HG03060 (cell line): ENCODE measurements around the gene DIP2C.
"Not testable (repeated sequence)": the region's sequence is repeated elsewhere in the genome, so short reads cannot be mapped to it uniquely, and the experiment has no call there.

Source experiments
- ATAC-seq: cut with Tn5 transposase; IDR thresholded peaks from one replicate; pipeline ENCODE4 v1.9.1; 2021; ENCODE audit warnings: low read depth, moderate number of reproducible peaks; ENCODE audit not compliant: unreplicated experiment

DIP2C gene

GRCh38 chr10:409408-410040 is 279.9 kb downstream of the DIP2C start:
- no peak for ATAC-seq

- ATAC-seq = no peak
These were observed 281.2 kb downstream of the DIP2C start for GRCh38 chr10:408236-408635.

- ATAC-seq = no peak
These were observed 282.5 kb downstream of the DIP2C start for GRCh38 chr10:406976-407375.

DNA sequence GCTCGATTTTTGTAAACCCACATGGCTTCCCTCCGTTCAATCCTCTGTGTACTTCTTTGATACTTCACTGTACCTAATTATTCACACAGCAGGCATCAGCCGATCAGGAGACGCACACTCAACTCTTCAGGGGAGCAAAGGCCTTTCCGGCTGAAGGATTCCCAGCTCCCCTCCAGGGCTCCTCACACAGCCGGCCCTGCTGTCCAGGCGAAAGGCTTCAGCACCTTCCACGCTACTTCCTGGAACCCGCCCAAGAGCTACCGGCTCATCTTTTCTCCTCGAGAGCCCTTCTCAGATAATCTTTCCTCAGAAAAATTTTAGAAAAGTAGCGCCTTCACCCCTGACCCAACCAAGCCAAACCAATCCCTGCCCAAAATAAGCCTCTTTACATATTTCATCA is 283.8 kb downstream of the DIP2C start:
- ATAC-seq = no peak

DNA sequence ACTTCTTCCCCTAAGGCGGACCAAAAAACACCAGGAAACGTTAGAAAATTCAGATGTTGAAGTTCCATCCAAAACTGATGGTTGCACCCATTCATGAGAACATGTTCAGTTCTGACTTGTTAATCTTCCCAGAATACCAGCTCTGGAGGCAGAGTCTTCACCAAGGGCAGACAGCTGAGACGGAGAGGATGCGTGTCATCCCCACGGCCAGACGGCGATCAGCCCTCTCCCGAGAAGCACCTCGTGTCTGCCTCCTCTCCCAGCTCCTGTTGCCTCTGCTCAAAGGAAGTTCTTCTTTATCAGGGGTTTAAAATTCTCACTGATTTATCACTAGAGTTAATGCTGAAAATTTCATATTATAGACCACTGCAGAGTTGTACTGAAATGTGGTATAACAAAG is 284.5 kb downstream of the DIP2C start:
- no peak for ATAC-seq

- no peak for ATAC-seq
These were observed 285.1 kb downstream of the DIP2C start for GRCh38 chr10:404346-404745.

GRCh38 chr10:398954-399353 is 290.5 kb downstream of the DIP2C start:
- no peak for ATAC-seq

DNA sequence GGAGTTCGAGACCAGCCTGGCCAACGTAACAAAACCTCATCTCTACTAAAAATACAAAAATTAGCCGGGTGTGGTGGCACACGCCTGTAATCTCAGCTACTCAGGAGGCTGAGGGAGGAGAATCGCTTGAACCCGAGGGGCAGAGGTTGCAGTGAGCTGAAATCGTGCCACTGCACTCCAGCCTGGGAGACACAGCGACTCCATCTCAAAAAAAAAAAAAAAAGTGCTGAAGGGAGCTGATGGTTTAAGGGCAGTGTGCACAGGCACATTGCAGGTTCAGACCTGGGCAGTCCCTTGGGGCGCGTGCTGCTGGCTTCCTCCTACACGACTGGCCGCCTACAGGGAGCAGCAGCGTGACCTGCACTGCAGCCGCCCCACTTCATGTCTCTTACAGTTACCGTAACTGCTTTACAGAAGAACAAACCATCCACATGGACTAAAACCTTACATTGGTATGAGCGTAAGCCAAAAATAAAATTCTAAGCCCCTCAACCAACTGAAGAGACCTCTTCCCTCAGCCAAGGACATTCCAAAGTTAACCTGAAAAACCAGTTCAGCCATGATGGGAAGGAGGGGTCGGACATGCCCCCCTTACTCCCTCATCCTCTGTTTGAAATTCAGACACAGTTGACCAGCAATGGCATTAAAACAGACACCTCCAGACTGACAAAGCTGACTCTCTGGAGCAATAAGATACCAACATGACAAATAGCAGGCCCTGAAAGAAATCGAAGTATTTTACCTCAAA is 292.0 kb downstream of the DIP2C start:
- ATAC-seq = no peak

DNA sequence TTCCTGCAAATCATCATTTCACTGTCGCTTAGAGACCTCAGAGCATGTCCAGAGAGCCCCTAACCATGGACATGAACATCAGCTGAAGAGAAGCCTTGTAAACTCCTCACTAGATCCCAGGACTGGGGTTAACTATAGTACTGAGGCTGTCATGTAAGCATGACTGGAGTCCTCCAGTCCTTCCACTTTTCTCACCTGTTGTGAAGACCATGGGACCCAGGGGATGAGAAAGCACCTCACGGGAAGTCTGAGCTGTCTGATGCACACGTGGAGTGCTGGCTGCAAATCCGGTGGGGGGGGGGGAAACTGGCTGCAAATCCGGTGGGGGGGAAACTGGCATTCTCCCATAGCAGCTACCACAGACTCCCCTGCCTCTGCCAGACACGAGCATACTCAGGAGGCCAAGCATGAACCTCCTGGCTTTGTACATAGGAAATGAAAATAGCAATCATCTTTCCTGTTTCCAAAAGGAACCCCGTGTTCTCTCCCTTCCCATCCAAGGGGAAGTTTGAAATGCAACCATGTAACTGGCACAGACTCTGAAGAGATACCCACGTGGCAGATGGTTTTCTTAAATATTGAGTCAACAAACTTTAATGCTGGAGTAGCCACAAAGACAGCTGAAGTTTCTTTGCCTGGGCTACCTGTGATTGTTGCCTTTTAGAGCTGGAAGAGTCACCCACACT is 292.8 kb downstream of the DIP2C start:
- ATAC-seq = no peak

DNA sequence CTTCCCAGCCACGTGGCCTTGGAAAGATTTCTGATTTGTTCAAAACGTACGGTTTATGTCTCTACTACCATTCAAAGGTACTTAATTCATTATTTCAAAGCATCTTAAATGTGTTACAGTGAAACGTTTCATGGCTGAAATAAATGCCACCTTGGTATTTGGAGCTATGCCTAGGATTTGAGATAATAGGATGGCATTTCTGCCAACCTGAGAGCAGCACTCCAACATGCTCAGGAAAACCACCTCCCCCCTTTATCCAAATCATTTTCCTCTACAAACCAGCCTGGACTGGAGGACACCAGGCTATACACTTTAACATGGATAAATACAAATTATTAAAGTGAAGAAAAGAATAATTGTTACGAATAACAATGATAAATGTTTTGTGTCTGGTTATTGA is 293.4 kb downstream of the DIP2C start:
- no peak for ATAC-seq

DNA sequence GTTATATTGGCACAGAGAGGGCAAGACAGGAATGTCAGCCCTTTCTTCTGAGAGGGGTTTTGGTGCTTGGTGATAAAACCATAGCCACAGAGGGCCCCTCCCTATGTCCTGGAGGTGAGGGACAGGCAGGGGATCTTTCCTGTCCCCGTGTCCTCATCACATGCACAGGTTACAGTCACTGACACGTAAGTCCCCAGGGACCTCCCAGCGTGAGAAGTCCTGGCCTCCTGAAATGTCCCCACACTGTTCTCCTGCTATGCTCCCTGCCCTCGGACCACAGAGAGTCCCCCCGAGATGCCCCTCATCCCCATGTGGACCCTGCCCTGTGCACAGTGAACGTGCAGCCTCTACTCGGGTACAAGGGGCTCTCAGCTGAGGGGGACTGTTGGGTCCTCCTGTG is 293.8 kb downstream of the DIP2C start:
- ATAC-seq = no peak

DNA sequence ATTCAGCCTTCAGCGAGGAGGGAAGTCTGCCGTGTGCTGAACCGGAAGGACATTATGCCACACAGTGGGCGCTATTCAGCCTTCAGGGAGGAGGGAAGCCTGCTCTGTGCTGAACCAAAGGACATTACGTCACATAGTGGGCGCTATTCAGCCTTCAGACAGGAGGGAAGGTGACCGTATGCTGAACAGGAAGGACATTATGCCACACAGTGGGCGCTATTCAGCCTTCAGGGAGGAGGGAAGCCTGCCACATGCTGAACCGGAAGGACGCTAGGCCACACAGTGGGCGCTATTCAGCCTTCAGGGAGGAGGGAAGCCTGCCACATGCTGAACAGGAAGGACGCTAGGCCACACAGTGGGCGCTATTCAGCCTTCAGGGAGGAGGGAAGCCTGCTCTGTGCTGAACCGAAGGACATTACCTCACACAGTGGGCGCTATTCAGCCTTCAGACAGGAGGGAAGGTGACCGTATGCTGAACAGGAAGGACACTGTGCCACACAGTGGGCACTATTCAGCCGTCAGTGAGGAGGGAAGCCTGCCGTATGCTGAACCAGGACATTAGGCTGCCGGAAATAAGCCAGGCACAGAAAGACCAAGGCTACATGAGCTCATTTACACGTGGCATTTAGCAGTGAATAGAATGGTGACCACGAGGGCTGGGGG is 294.9 kb downstream of the DIP2C start:
- ATAC-seq = not testable (repeated sequence)

DNA sequence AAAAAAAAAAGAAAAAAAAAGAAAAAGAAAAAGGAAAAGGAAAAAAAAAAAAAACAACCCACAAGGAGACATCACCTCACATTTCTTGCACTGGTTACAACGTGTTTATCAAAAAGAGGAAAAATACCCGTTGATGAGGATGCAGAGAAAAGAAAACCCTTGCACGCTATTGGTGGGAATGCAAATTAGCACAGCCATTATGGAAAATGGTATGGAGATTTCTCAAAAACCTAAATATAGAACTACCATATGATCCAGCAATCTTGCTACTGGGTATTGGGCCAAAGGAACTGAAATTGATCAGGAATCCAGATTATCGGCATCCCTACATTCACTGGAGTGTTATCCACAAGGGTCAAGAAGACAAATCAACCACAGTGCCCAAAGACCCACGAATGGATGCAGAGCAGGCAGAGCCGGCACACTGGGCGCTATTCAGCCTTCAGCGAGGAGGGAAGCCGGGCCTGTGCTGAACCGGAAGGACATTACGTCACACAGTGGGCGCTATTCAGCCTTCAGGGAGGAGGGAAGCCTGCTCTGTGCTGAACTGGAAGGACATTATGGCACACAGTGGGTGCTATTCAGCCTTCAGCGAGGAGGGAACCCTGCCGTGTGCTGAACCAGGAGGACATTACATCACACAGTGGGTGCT is 295.6 kb downstream of the DIP2C start:
- no peak for ATAC-seq

GRCh38 chr10:393106-393745 is 296.2 kb downstream of the DIP2C start:
- ATAC-seq = no peak

DNA sequence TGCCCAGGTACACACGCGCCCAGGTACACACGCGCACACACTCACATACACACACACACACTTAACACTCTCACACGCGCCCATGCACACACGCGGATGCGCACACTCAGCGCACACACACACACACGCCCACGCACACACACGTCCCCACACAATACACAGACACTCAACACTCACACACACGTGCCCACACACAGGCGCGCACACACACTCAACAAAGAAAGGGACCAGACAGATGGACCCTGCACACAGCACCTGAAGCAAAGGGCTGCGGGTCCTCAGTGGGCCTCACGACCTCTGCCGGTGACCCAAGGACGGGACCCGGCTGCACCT is 296.8 kb downstream of the DIP2C start:
- no peak for ATAC-seq

DNA sequence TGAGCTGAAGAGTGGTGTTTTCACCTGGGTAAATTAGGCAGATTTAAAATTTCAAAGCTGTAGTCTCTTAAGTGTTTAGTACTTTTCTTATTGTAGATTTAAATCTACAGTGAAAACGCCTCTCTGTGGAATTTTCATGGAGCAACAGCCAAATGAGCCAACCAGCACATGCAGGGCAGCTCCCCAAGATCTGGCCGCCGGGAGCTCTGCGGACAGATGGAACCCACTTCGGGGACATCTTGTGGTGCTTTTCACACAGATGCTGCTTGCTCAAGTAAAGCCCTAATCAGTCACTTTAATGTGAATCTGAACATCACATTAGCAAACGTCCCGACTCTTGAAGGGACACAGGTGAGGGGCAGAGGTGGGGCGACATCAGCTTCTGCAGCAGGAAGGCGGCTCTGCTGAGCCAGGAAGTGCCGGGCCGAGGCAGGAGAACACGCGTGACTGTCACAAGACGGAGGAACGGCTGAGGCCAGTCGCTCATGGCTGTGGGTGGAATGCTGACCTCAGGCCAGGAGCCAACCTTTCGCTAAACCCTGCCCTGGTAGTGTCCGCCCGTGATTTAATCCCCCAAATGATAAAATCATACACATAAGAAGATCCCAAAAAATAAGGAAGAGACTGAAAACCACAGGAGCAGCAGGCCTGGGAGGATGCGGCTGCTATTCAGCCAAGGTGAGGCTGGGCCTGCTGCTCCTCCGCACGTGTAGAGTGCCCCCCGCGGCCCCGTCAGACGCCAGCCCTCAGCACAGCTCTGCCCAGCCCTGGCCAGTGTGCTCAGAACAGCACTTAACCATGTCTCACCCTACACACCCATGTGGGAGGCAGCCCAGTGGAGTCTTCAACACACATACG is 297.4 kb downstream of the DIP2C start:
- no peak for ATAC-seq

- ATAC-seq = no peak
These were observed 298.2 kb downstream of the DIP2C start for GRCh38 chr10:391305-391704.

GRCh38 chr10:390449-391100 is 298.9 kb downstream of the DIP2C start:
- ATAC-seq = no peak

DNA sequence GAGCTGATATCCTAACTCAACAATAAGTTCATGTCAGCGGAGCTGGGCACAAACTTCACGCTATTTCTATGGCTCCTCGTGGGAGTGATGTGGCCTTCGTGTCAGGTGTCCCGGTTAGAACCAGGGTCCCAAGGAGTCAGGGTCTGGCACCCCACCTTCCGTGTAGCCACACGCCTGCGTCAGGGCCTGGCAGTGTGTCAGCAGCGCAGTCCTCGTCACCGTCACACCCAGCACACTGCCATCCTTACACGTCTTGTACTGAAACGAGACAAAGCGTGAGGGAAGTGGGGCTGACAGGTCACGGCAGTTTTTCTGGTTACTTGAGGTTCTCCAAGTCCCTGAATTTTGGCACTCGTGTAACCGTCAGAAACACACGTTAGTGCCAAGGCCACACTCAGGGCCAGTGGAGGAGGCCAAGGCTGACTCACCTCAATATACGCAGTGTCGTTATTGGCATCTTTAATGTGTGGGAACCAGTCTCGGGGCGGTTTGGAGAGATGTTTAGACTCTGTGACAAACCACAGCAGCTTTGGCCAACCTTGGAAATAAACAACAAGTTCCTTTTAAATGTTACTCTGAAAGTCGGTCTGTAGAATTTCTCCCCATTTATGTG is 299.5 kb downstream of the DIP2C start:
- no peak for ATAC-seq
